ENCODE results near the gene C2CD4D. TPM values are rescaled to one million over a fixed set of nuclear protein-coding genes. Genes with fewer than 3 reads are reported as not detected.

Gene C2CD4D
- 0.05 to 0.08 TPM (median 0.05 TPM) in 3 replicates for polyA plus RNA-seq
- polyA plus RNA-seq (2011; ENCODE audit: low read depth) = not detected
- 0.05 TPM in 1 of 2 replicates, not detected in the other for polyA plus RNA-seq (2011; cell fraction: cytosol; rRNA removed)
- polyA plus RNA-seq (2011; cell fraction: nucleus; rRNA removed) = 0.08 and 0.09 TPM in 2 replicates
- polyA plus RNA-seq (2012; ENCODE audit: low replicate concordance) = 0.17 and 0.27 TPM in 2 replicates
- not detected in 3 replicates for polyA minus RNA-seq
- polyA minus RNA-seq (2011; cell fraction: cytosol; rRNA and poly(A)+ RNA removed) = not detected
- not detected in 2 replicates for polyA minus RNA-seq (2011; cell fraction: nucleus; rRNA and poly(A)+ RNA removed)

- H3K9me3 ChIP-seq (ENCODE audit: control insufficient read depth, low read depth, low read length) = no peaks in the 10 kb centered on the region
- peak within 1 kb of the TSS; percentile 84 for H3K4me2 ChIP-seq (ENCODE audit: control insufficient read depth, extremely low read depth, insufficient read depth, low read depth, low read length)
- no peaks in the 10 kb centered on the region for H3K36me3 ChIP-seq (ENCODE audit: control insufficient read depth in 2 of 2, extremely low read depth in 1 of 2, insufficient read depth in 2 of 2, low read length in 2 of 2)
- peak within 1 kb of the TSS; percentile 83 for H3K27ac ChIP-seq (ENCODE audit: control insufficient read depth, insufficient read depth, low read length)
- peak within 1 kb of the TSS; percentile 92 for H2AFZ ChIP-seq (ENCODE audit: control insufficient read depth, low read length)
- FAIRE-seq (peak; percentile 85), DNase-seq (ENCODE audit: low read depth, low spot score) (no peak)
- H3K4me3 ChIP-seq (ENCODE audit: control insufficient read depth in 2 of 3, extremely low read depth in 1 of 3, insufficient read depth in 2 of 3, low read depth in 1 of 3, low read length in 3 of 3) = peak within 1 kb of the TSS; percentile 44 to 66 (median 60)
- peaks cover 2% of the 10 kb centered on the region for H3K9me1 ChIP-seq (ENCODE audit: control insufficient read depth, extremely low read depth, insufficient read depth, low read length)
- no peaks in the 10 kb centered on the region for H4K20me1 ChIP-seq (ENCODE audit: control insufficient read depth, extremely low read depth, insufficient read depth, low read length)
- H3K79me2 ChIP-seq (ENCODE audit: control insufficient read depth, insufficient read depth, low read length) = no peaks in the 10 kb centered on the region
- peaks cover 31% of the 10 kb centered on the region for H3K4me1 ChIP-seq (ENCODE audit: control insufficient read depth, extremely low read depth, insufficient read depth, low read length)
- TF ChIP-seq CTCF (optimal IDR thresholded peaks at IDR 0.05 in 1 of 3, IDR thresholded peaks at IDR 0.05 in 1 of 3, conservative IDR thresholded peaks at IDR 0.05 in 1 of 3; ENCODE audit: extremely low read depth in 1 of 3, insufficient read depth in 2 of 3, low read length in 3 of 3) (no peak), EZH2 (IDR thresholded peaks at IDR 0.05; ENCODE audit: low read length) (no peak)
- peak within 1 kb of the TSS; percentile 80 for H3K9ac ChIP-seq (ENCODE audit: control insufficient read depth, extremely low read depth, insufficient read depth, low read length)
- H3K27me3 ChIP-seq (ENCODE audit: control insufficient read depth, extremely low read depth, insufficient read depth, low read length) = no peaks in the 10 kb centered on the region
- dilution Hi-C loops (cut with MboI; ENCODE audit: extremely low pct_ligation_motif_present, low sequenced_read_pairs) = no loop called here
Observed at GRCh38 chr1:151839457-151840403, at the start of gene C2CD4D. Gene C2CD4D, minus strand, starts transcription at chr1:151839820. Its CDS starts 831 bp downstream, at chr1:151838989.

- Histone ChIP-seq H3K4me3 (ENCODE audit: control insufficient read depth in 2 of 3, extremely low read depth in 1 of 3, insufficient read depth in 2 of 3, low read depth in 1 of 3, low read length in 3 of 3) (no peak overlapping the region), H3K36me3 (ENCODE audit: control insufficient read depth in 2 of 2, extremely low read depth in 1 of 2, insufficient read depth in 2 of 2, low read length in 2 of 2) (peaks cover 9 to 10% of the 10 kb centered on the region in 2 experiments), H3K4me1 (ENCODE audit: control insufficient read depth, extremely low read depth, insufficient read depth, low read length) (peaks cover 39% of the 10 kb centered on the region), H3K27me3 (ENCODE audit: control insufficient read depth, extremely low read depth, insufficient read depth, low read length) (no peaks in the 10 kb centered on the region), H3K9ac (ENCODE audit: control insufficient read depth, extremely low read depth, insufficient read depth, low read length) (no peak overlapping the region), H3K79me2 (ENCODE audit: control insufficient read depth, insufficient read depth, low read length) (no peaks in the 10 kb centered on the region), H3K9me3 (ENCODE audit: control insufficient read depth, low read depth, low read length) (no peaks in the 10 kb centered on the region), H3K4me2 (ENCODE audit: control insufficient read depth, extremely low read depth, insufficient read depth, low read depth, low read length) (no peak overlapping the region), H2AFZ (ENCODE audit: control insufficient read depth, low read length) (no peak overlapping the region), H3K9me1 (ENCODE audit: control insufficient read depth, extremely low read depth, insufficient read depth, low read length) (no peaks in the 10 kb centered on the region), H3K27ac (ENCODE audit: control insufficient read depth, insufficient read depth, low read length) (no peak overlapping the region), H4K20me1 (ENCODE audit: control insufficient read depth, extremely low read depth, insufficient read depth, low read length) (no peaks in the 10 kb centered on the region)
- TF ChIP-seq CTCF (optimal IDR thresholded peaks at IDR 0.05 in 1 of 3, IDR thresholded peaks at IDR 0.05 in 1 of 3, conservative IDR thresholded peaks at IDR 0.05 in 1 of 3; ENCODE audit: extremely low read depth in 1 of 3, insufficient read depth in 2 of 3, low read length in 3 of 3) (peak in 1 of 3 experiments; percentile 39), EZH2 (IDR thresholded peaks at IDR 0.05; ENCODE audit: low read length) (no peak)
- FAIRE-seq = no peak
- no peak for DNase-seq (ENCODE audit: low read depth, low spot score)
- dilution Hi-C loops (cut with MboI; ENCODE audit: extremely low pct_ligation_motif_present, low sequenced_read_pairs) = no loop called here
Observed at GRCh38 chr1:151888972-151889570, 49.5 kb upstream of the C2CD4D start.
